ENCODE measurements around the gene PDE9A.
"Not testable (repeated sequence)": the region's sequence is repeated elsewhere in the genome, so short reads cannot be mapped to it uniquely, and the experiment has no call there.

The PDE9A gene

GRCh38 chr21:42624936-42625335 is 28.5 kb upstream of the PDE9A start:
- no peak for DNase-seq

DNA sequence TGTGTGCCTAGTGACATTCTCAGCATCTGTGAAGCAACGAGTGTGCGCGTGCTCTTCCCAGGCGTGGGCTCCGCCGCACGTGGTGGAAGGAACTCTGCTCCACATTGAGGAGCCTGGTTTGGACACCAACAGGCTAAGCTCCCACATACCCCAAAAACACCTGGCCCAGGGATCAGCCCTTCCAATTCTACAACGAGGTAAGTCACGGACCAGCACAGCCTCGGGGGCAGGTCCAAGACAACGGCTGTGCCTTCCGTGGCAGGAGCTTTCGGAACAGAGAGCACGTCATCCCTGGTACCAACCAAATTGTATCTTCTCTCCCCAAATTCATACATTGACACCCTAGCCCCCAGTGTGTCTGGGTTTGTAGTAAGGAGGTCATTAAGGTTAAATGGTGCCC is 27.2 kb upstream of the PDE9A start:
- no peak for DNase-seq

- DNase-seq: no peak
These were observed 25.7 kb upstream of the PDE9A start for GRCh38 chr21:42627527-42628289.

- DNase-seq: not testable (repeated sequence)
These were observed 24.9 kb upstream of the PDE9A start for GRCh38 chr21:42628466-42629061.

GRCh38 chr21:42629933-42630589 is 23.4 kb upstream of the PDE9A start:
- no peak for DNase-seq

DNA sequence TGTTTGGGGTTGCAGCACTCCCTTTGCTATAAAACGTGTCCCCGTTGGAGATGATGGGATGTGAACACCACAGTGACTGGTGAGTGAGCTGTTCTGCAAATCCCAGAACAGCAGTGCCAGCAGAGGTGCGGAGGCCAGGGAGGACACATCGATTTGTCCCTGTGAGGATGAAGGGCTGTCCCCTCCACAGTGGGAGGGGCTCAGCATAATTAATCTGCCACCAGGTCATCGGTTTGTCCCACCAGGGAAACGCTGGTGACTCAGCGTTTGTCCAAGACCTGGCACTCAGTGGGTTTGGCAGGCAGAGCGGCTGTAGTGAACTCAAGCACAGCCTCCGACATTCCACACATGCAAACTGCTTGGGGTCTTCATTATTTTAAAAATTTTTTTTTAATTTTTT is 22.8 kb upstream of the PDE9A start:
- no peak for DNase-seq

- no peak for DNase-seq
These were observed 22.3 kb upstream of the PDE9A start for GRCh38 chr21:42631142-42631541.

GRCh38 chr21:42632336-42632751 is 21.1 kb upstream of the PDE9A start:
- no peak for DNase-seq

DNA sequence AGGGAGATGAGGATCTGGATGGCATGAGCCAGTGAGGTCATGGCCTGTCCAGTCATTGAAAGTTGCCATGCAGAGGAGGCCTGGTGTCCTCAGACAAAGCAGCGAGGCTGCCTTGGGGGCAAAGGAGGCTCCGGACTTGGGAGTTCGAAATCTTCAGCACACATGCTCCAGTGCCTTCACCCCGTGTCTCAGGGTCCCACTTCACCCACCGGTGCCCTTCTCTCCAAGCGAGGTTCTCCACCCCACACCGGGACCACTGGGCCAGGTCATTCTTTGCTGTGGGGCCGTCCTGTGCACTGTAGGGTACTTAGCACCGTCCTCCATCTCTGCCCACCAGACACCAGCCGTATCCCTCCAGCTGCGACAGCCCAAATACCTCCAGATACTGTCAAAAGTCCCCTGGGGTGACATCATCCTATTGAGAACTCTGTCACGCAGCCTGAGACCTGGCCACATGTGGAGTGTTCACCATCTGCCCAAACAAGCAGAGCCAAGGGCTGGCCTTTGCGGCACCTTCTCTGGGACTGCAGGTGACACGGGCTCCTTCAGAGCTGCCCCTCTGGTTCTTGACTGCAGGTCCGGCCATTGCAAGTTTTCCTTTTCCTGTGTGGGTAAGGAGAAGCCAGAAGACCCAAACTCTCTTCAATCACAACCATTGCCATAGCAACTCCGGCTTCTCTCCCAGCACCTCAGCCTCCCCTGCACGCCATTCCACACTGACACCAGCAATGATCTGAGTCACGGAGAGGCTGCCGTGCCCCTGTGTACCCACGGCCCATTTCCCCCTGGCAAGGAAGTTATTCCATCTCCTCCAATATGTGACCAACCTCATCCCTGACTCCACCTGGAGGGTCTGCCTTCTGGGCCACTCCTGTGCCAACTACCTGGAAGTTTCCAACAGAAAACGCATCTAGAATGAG is 20.4 kb upstream of the PDE9A start:
- DNase-seq: no peak

DNA sequence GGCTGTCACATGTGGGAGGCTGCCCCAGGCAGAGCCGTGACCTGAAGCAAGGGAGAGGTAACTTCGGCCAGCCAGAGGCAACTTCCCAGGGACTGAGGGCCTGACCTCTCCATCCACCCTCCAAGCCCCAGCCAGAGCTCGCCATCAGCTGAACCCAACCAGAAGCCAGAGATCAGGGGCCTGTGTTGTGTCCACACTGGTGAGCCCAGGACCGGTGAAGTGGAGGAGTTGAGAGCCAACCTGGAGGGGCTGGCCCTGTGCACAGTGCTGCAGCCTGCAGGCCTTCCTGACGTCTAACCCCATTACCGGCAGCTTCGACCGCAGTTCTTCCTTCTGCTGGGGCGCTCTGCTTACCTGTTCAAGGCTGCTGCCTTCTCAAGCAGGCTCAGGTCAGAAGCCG is 19.6 kb upstream of the PDE9A start:
- no peak for DNase-seq

GRCh38 chr21:42635848-42636519 is 17.4 kb upstream of the PDE9A start:
- DNase-seq: no peak

DNA sequence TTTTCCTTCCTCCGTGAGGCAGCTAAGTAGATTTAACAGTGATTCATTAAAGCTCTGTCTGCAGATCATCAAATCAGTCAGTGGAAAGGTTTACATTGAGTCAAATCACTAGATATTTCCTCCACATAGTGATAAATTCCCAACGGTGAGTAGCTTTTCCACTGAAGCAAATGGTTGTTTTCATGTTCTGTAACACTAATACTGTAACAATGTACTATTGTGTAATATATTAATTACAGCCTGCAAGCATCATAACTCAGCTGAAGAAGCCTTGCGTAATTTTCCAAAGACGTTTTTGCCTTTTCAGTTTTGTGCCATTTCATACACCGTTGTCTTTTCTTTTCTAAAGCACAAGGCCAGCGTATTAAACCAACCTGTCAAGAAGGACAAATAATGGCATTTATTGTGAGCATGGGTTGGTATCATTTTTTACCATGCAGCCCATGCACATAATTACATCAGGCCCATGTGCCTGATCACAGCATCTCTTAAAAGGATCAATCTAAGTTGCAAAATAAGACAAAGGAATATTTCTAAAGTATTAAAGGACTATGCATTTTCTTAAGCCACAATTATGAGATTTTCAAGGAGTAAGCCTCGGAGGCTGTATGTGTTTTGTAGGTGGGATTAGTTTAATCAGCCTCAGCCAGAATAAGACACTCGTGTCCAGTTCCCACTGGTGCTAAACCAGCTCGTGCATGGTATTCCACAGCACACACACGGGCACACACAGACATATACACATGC is 16.7 kb upstream of the PDE9A start:
- no peak for DNase-seq

DNA sequence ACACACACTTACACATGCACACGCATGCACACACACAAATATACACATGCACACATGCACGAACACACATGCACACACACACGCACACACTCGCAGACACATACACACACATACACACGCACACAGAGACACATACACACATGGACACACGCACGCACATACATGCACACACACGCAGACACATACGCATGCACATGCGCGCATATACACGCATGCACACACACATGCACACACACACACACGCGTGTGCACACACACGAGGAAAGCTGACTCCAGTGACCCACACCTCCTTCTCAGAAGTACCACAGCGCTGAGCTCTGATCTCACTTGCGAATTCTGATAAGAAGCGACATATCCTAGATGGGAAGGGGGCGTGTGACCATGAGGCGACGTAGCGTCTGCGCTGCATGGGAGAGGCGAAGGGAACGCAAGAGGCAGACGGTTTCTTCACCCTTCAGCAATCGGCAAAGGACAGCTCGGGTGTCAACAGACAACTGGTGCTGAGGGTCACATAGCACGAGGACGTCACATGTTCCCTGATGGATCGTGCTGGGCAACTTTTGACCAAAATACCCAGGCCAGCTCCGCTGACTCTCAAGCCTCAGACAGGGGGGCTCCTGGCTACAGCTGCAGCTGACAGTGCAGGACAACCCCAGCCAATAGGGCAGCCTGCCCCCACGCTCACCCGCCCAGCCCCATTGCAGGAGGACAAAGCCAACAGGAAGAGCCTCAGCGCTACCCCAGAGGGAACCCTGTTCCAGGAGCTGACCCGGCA is 16.0 kb upstream of the PDE9A start:
- DNase-seq: no peak

GRCh38 chr21:42638266-42638863 is 15.1 kb upstream of the PDE9A start:
- DNase-seq: no peak

GRCh38 chr21:42639646-42640152 is 13.7 kb upstream of the PDE9A start:
- no peak for DNase-seq

- no peak for DNase-seq
These were observed 12.9 kb upstream of the PDE9A start for GRCh38 chr21:42640486-42640885.

DNA sequence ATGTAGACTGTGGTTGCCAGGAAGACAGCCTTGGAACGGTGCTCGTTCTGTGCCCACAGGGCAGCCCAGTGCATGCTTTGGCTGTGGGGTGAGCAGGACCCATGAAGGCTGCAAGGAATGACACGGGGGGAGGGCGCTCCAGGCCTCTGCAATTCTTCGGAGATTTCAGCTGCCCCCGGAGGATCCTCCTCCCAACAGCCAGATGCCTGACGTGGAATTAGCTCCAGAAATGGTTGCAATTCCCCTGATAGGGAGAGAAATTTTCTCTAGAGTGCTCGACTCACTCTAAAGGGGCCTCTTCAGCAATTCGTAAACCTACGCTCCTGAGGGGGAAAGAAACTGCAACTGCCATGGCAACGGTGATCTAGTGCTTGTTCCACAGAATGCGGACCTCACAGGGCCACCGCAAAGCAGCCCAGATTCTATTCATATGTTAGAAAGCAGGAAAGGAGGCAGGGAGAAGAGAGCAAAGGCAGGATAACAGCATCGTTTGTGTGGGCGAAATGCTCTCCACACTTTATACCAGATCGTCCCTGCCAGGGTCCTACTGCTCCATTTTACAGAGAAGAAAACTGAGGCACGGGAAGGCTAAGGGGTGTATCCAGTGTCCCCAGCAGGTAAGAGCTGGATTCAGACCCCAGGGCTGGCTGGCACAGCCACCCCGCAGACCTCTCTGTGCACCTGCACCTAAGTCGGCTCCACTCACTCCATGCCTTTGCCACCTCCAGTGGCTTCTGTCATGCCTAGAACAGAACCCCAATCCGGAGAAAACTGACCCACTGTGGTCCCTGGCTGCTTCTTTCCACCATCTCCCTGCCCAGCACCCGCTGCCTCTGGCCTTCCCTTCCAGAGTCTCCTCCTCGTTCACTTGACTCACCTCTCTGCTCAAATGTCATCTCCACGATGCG is 11.9 kb upstream of the PDE9A start:
- DNase-seq: peak in 1 of 2 experiments; percentile 28

DNA sequence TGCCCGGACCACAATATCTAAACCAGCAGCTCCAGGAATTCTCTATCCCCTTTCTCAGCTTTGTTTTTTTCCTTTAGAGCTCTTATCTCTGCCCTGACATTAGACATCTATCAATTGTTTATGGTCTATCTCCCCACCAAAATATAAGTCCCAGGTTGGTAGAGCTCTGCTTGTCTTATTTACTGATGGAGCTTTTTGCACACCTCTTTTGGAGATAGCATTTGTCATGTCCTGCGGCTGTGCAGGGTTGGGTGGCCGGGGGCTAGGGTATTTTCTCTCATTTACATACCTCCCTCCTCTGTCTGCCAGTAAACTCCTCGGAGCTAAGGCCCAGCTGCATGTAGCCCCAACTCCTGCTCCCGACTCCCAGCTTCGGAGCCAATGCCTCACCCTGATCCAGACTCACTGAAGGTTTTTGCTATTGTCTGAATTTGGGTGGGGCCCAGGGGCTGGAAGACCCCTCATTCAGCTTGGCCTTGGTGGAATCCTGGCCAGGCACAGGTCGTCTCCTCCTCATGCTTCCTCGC is 11.1 kb upstream of the PDE9A start:
- no peak for DNase-seq

Data from NCI-H524 (cell line).